D721Med (cell line): ENCODE data around the gene AFAP1.

ENCODE experiments used
- DNase-seq: peaks from one replicate; pipeline ENCODE4 v3.0.0; 2011; ENCODE audit warnings: low spot score; ENCODE audit not compliant: insufficient read length
- FAIRE-seq: peaks from 2 replicates; lab custom pipeline; 2011; peaks lifted over from hg19 to GRCh38; lab: Jason Lieb, UNC
- CTCF ChIP-seq: IDR thresholded peaks from 2 replicates; pipeline ENCODE4 v1.5.1; 2012; ENCODE audit warnings: mild to moderate bottlenecking, control low read depth; ENCODE audit not compliant: insufficient read depth; ENCODE audit errors: missing control alignments

Gene AFAP1

GRCh38 chr4:7761312-7761711 lies 178.3 kb downstream of the AFAP1 start:
- FAIRE-seq (no peak), DNase-seq (no peak)
- no peak for TF ChIP-seq CTCF

- no peak for FAIRE-seq
- DNase-seq = no peak
- TF ChIP-seq CTCF = no peak
Measured at GRCh38 chr4:7760706-7761105, 179.0 kb downstream of the AFAP1 start.

- no peak for DNase-seq
- TF ChIP-seq CTCF = no peak
- FAIRE-seq = no peak
Measured at GRCh38 chr4:7760228-7760627, 179.4 kb downstream of the AFAP1 start.

GRCh38 chr4:7759635-7760034 lies 180.0 kb downstream of the AFAP1 start:
- DNase-seq (no peak), FAIRE-seq (no peak)
- TF ChIP-seq CTCF = no peak

- DNase-seq (no peak), FAIRE-seq (no peak)
- no peak for TF ChIP-seq CTCF
Measured at GRCh38 chr4:7759216-7759615, 180.4 kb downstream of the AFAP1 start.

GRCh38 chr4:7758476-7758875 lies 181.2 kb downstream of the AFAP1 start:
- FAIRE-seq (no peak), DNase-seq (no peak)
- TF ChIP-seq CTCF = no peak

- TF ChIP-seq CTCF = no peak
- FAIRE-seq (no peak), DNase-seq (no peak)
Measured at GRCh38 chr4:7757501-7758471, 181.9 kb downstream of the AFAP1 start.
